K562 (cell line): ENCODE data around the gene ARHGEF7. TPM values are rescaled to one million over a fixed set of nuclear protein-coding genes. Genes with fewer than 3 reads are reported as not detected.

Experiments
- ATAC-seq: fragments of 200-7000 bp; cut with Tn5 transposase; 3 replicates; pipeline ENCODE4 v1.9.1; 2020; ENCODE audit warnings: moderate library complexity
- BruUV-seq: library from RNA; stranded (reverse); fragments of 400-500 nt; replicated peaks from 2 replicates; lab custom pipeline; 2021; lab: Mats Ljungman, UMichigan
- CTCF ChIA-PET: fragments of 300-600 bp; formaldehyde crosslinking; extraction: SDS; loops from one replicate; lab custom pipeline; 2021; ENCODE audit warnings: low intra/inter-chr PET ratio; lab: Yijun Ruan, JAX
- POLR2A ChIA-PET: fragments of 300-600, 350-650 bp; sonication (Branson Sonifier 250); formaldehyde crosslinking; extraction: SDS; loops from one replicate; lab custom pipeline; 2021; ENCODE audit warnings: antibody characterized with exemption, inconsistent platforms; lab: Yijun Ruan, JAX
- DNase-seq, 4 experiments: peaks; one replicate each; pipeline versions ENCODE4 v3.0.0 to v3.0.0-alpha.2; 2011 to 2018; ENCODE audit warnings: low spot score in 3 of 4, mixed read lengths in 3 of 4; ENCODE audit errors: extremely low read depth in 1 of 4
- FAIRE-seq: peaks from 2 replicates; lab custom pipeline; 2011; peaks lifted over from hg19 to GRCh38; lab: Jason Lieb, UNC
- H2AFZ ChIP-seq: 2 replicates; pipeline ENCODE4 v1.6.0; 2011; ENCODE audit warnings: low read depth, low read length, control low read depth, inconsistent platforms
- H3K27ac ChIP-seq: fragments of 200-600 bp; 3 replicates; pipeline ENCODE4 v1.8.0; 2011; ENCODE audit warnings: low read depth, mild to moderate bottlenecking, control low read depth, inconsistent platforms, low read length, moderate library complexity, mixed read lengths; ENCODE audit errors: extremely low read depth
- H3K27me3 ChIP-seq, 2 experiments: fragments of 300-600 bp in 1 of 2; 2 replicates in 1 of 2; 3 replicates in 1 of 2; pipeline versions ENCODE4 v1.6.0 to v1.8.0; 2011; ENCODE audit warnings: inconsistent platforms in 2 of 2, low read length in 2 of 2, mild to moderate bottlenecking in 1 of 2, mixed read lengths in 1 of 2, moderate library complexity in 1 of 2; ENCODE audit not compliant: control insufficient read depth in 2 of 2, insufficient read depth in 2 of 2
- H3K36me3 ChIP-seq: fragments of 300-600 bp; 3 replicates; pipeline ENCODE4 v1.8.0; 2011; ENCODE audit warnings: mild to moderate bottlenecking, low read length, inconsistent platforms; ENCODE audit not compliant: control insufficient read depth, insufficient read depth
- H3K4me1 ChIP-seq, 2 experiments: fragments of 200-600 bp in 1 of 2; replicated peaks in 1 of 2; 2 replicates in 1 of 2; 3 replicates in 1 of 2; pipeline versions ENCODE4 v1.5.1 to v1.8.0; 2011; ENCODE audit warnings: inconsistent platforms in 2 of 2, low read length in 2 of 2, mild to moderate bottlenecking in 1 of 2, mixed read lengths in 1 of 2, moderate library complexity in 1 of 2; ENCODE audit not compliant: control insufficient read depth in 2 of 2, insufficient read depth in 2 of 2
- H3K4me2 ChIP-seq: 2 replicates; pipeline ENCODE4 v1.6.1; 2011; ENCODE audit warnings: low read length, control low read depth, inconsistent platforms, mixed read lengths; ENCODE audit not compliant: insufficient read depth
- H3K4me3 ChIP-seq: fragments of 200-600 bp; sonication (generic), shearing (Covaris generic); 2 replicates; pipeline ENCODE4 v1.5.1; 2016; ENCODE audit warnings: control low read depth, inconsistent platforms
- H3K79me2 ChIP-seq: fragments of 200-600 bp; 3 replicates; pipeline ENCODE4 v1.8.0; 2011; ENCODE audit warnings: low read length, inconsistent platforms; ENCODE audit not compliant: control insufficient read depth, insufficient read depth
- H3K9ac ChIP-seq, 2 experiments: 2 replicates each; pipeline versions ENCODE4 v1.6.0 to v1.6.1; 2011; ENCODE audit warnings: low read depth in 2 of 2, low read length in 2 of 2, control low read depth in 1 of 2, inconsistent platforms in 1 of 2, mild to moderate bottlenecking in 1 of 2, mixed read lengths in 1 of 2; ENCODE audit not compliant: insufficient read depth in 1 of 2
- H3K9me1 ChIP-seq: one replicate; pipeline ENCODE4 v1.6.0; 2011; ENCODE audit warnings: inconsistent platforms, mild to moderate bottlenecking, low read length, moderate library complexity; ENCODE audit not compliant: control insufficient read depth, insufficient read depth
- H3K9me3 ChIP-seq: replicated peaks from 2 replicates; pipeline ENCODE4 v1.5.1; 2011; ENCODE audit warnings: low read depth, low read length, inconsistent platforms; ENCODE audit not compliant: control insufficient read depth, insufficient read depth
- H4K20me1 ChIP-seq: replicated peaks from 2 replicates; pipeline ENCODE4 v1.6.1; 2011; ENCODE audit warnings: low read length, inconsistent platforms, mixed read lengths; ENCODE audit not compliant: control insufficient read depth, insufficient read depth
- C11orf30 ChIP-seq: fragments of 450-650 bp; IDR thresholded peaks from 2 replicates; pipeline ENCODE4 v1.6.1; 2016; ENCODE audit warnings: low read depth, mild to moderate bottlenecking
- NCOA2 ChIP-seq, 2 experiments: fragments of 450-650 bp; IDR thresholded peaks; 2 replicates each; pipeline ENCODE4 v1.6.1; 2018; ENCODE audit warnings: mild to moderate bottlenecking in 2 of 2, moderate library complexity in 1 of 2; ENCODE audit not compliant: partially characterized antibody in 2 of 2
- RFX5 ChIP-seq: IDR thresholded peaks from 2 replicates; pipeline ENCODE4 v1.6.1; 2011; ENCODE audit warnings: low read depth, mild to moderate bottlenecking, improper control_type of control experiment, low read length
- WHSC1 ChIP-seq: IDR thresholded peaks from one replicate; pipeline ENCODE4 v1.6.1; 2012; ENCODE audit warnings: low read length, control low read depth, inconsistent platforms
- ZNF140 ChIP-seq: fragments of 250-450 bp; sonication (Bioruptor Pico); IDR thresholded peaks from 2 replicates; pipeline ENCODE4 v1.8.0; 2021; ENCODE audit warnings: moderate library complexity, mild to moderate bottlenecking, inconsistent platforms
- ZNF212 ChIP-seq: fragments of 450-650 bp; formaldehyde crosslinking; IDR thresholded peaks from 2 replicates; pipeline ENCODE4 v1.4.0; 2020; ENCODE audit warnings: mild to moderate bottlenecking
- ZNF263 ChIP-seq: sonication (generic); formaldehyde crosslinking; IDR thresholded peaks from 2 replicates; pipeline ENCODE4 v1.8.0; 2022; ENCODE audit warnings: mild to moderate bottlenecking, missing genetic modification reagents, borderline replicate concordance
- ZNF316 ChIP-seq: fragments of 450-650 bp; IDR thresholded peaks from 2 replicates; pipeline ENCODE4 v1.6.1; 2016
- ZNF780A ChIP-seq: fragments of 250-450 bp; sonication (Bioruptor Pico); IDR thresholded peaks from 2 replicates; pipeline ENCODE4 v1.5.0; 2021; ENCODE audit warnings: mild to moderate bottlenecking
- WGBS: fragments of 100-300 bp; shearing (Covaris generic); methylation state at CpG from one replicate; pipeline ENCODE4 v1.1.6; 2016; ENCODE audit warnings: low coverage, mixed read lengths; ENCODE audit not compliant: insufficient coverage; ENCODE audit errors: missing lambda C conversion rate; 5-methylcytosine and 5-hydroxymethylcytosine counted together
- in situ Hi-C: fragments of 300-500 bp; cut with MboI; formaldehyde crosslinking; loops from 4 replicates; pipeline ENCODE4 v1.15.0; 2018; ENCODE audit warnings: inconsistent platforms, mixed read lengths
- intact Hi-C: fragments of 100-400 bp; cut with micrococcal nuclease; formaldehyde crosslinking; loops from 2 replicates; pipeline ENCODE4 v1.14.2; 2022
- polyA plus RNA-seq, 8 experiments: library from polyadenylated mRNA; depleted of rRNA in 4 of 8; stranded (reverse) in 5 of 8; unstranded in 3 of 8; fragments of >200 nt; fragmentation: Nextera tagmentation in 2 of 8; fragmentation: Illumina TruSeq in 1 of 8; extraction: Ambion mirVana in 2 of 8; extraction: Trizol in 1 of 8; gene quantifications; 2 replicates each; pipeline versions ENCODE4 v1.2.1 to v1.2.3, GENCODE V29; 2011 to 2014; ENCODE audit warnings: inconsistent platforms in 1 of 8, missing spikeins in 1 of 8
- total RNA-seq, 7 experiments: library from RNA; depleted of rRNA in 6 of 7; stranded (reverse); fragments of >200 nt in 6 of 7; fragmentation: Illumina TruSeq in 2 of 7; extraction: Trizol in 2 of 7; gene quantifications; 2 replicates each; pipeline versions ENCODE4 v1.2.1 to v1.2.3, GENCODE V29; 2011 to 2021; ENCODE audit warnings: low replicate concordance in 1 of 7
- TF ChIP-seq, protein P1 (sequence below), 3 experiments: IDR thresholded peaks in 2 of 3; conservative IDR thresholded peaks in 1 of 3; 2 replicates each; pipeline ENCODE4 v1.5.1; 2011 to 2012; ENCODE audit warnings: low read length in 3 of 3, mild to moderate bottlenecking in 3 of 3, control low read depth in 2 of 3, improper control_type of control experiment in 1 of 3, inconsistent platforms in 1 of 3, low read depth in 1 of 3, mixed read lengths in 1 of 3, moderate library complexity in 1 of 3; ENCODE audit not compliant: insufficient read depth in 2 of 3
- TF ChIP-seq, protein P2 (sequence below): fragments of 450-650 bp; formaldehyde crosslinking; IDR thresholded peaks from 2 replicates; pipeline ENCODE4 v1.4.0; 2020; ENCODE audit warnings: mild to moderate bottlenecking, moderate library complexity

The ARHGEF7 gene
- total and polyA plus RNA-seq, 9 of the 15 experiments (the other 6 are each of a cell fraction or from before 2014, with no cell fraction given): 2.1 to 26.8 (median 17.5) TPM

DNA sequence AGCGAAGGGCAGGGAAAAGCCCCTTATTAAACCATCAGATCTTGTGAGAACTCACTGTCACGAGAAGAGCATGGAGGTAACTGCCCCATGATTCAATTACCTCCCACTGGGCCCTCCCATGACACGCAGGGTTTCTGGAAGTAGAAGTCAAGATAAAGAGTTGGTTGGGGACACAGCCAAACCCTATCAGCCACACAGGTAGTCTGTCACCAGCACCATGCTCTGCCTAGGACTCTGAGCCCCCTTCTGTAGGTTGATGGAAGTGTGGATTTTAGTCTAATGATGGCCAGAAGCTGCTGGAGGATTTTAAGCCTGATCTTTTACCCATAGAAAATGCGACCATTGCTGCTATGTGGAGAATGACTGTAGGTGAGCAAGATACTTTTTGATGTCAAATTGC lies 60.8 kb downstream of the ARHGEF7 start:
- peak in 2 of 4 experiments; percentile 16 to 47 for DNase-seq
- CTCF ChIA-PET: no interaction called here
- H3K27me3 ChIP-seq: no peaks in the 10 kb centered on the region
- H2AFZ ChIP-seq: no peak overlapping the region
- intact Hi-C loops (no loop called here), in situ Hi-C loops (no loop called here)
- ATAC-seq: peak; percentile 83
- H3K9ac ChIP-seq: no peak overlapping the region
- H3K36me3 ChIP-seq: peaks cover 13% of the 10 kb centered on the region; the same call in 2 of the 3 replicates
- H3K9me1 ChIP-seq: peaks cover 4% of the 10 kb centered on the region
- no peak overlapping the region for H3K4me2 ChIP-seq
- H3K4me1 ChIP-seq: peaks cover 4 to 5% of the 10 kb centered on the region in 2 experiments; a peak in 4 of 5 replicates
- TF ChIP-seq, protein P1, sequence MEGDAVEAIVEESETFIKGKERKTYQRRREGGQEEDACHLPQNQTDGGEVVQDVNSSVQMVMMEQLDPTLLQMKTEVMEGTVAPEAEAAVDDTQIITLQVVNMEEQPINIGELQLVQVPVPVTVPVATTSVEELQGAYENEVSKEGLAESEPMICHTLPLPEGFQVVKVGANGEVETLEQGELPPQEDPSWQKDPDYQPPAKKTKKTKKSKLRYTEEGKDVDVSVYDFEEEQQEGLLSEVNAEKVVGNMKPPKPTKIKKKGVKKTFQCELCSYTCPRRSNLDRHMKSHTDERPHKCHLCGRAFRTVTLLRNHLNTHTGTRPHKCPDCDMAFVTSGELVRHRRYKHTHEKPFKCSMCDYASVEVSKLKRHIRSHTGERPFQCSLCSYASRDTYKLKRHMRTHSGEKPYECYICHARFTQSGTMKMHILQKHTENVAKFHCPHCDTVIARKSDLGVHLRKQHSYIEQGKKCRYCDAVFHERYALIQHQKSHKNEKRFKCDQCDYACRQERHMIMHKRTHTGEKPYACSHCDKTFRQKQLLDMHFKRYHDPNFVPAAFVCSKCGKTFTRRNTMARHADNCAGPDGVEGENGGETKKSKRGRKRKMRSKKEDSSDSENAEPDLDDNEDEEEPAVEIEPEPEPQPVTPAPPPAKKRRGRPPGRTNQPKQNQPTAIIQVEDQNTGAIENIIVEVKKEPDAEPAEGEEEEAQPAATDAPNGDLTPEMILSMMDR (IDR thresholded peaks at IDR 0.05 in 2 of 3, conservative IDR thresholded peaks at IDR 0.05 in 1 of 3; ENCODE audit: insufficient read depth in 2 of 3, low read depth in 1 of 3, low read length in 3 of 3): peak in 1 of 3 experiments; percentile 35; a peak in 1 of 6 replicates
- TF ChIP-seq ZNF140 (CRISPR knock-in tag): no peak
- H3K27ac ChIP-seq: peak overlapping the region; percentile 15; the same call in 1 of the 3 replicates
- no peaks in the 10 kb centered on the region for H3K9me3 ChIP-seq
- H4K20me1 ChIP-seq: 0 out of 2 replicates have a peak, but pooled peaks cover 7% of the 10 kb centered on the region
- FAIRE-seq: no peak
- WGBS: 13% methylated on average over 3 of the region's 4 CpGs
- no TSS peak for BruUV-seq
- peaks cover 55% of the 10 kb centered on the region for H3K79me2 ChIP-seq
- POLR2A ChIA-PET: no interaction called here
- H3K4me3 ChIP-seq: no peak overlapping the region

DNA sequence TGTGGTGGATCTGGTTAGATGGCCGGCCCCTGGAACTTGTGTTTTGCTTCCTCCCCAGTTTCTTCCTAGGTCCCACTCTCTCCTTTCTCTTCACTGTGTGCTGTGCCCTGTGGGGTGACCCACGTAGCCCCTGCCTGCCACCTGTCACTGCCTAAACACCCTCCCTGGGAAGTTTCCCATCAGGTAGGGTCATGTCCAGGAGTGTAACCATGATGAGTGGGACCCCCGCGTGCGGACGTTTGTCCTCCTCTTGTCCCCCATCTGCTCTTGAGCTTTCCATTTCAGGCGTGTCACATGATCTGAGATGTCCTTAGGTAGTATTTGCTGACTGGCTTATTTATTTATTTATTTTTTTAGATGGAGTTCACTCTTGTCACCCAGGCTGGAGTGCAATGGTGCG lies 61.3 kb downstream of the ARHGEF7 start:
- no peak overlapping the region for H3K27ac ChIP-seq
- no peaks in the 10 kb centered on the region for H3K9me3 ChIP-seq
- 90% methylated on average over 3 of the region's 8 CpGs for WGBS
- H2AFZ ChIP-seq: no peak overlapping the region
- H3K27me3 ChIP-seq: no peaks in the 10 kb centered on the region
- in situ Hi-C loops: no loop called here
- peaks cover 13% of the 10 kb centered on the region; the same call in 2 of the 3 replicates for H3K36me3 ChIP-seq
- H3K4me1 ChIP-seq: peaks cover 4 to 5% of the 10 kb centered on the region in 2 experiments; a peak in 4 of 5 replicates
- no peak for ATAC-seq
- H3K4me3 ChIP-seq: no peak overlapping the region
- H3K9me1 ChIP-seq: peaks cover 4% of the 10 kb centered on the region
- H4K20me1 ChIP-seq: 0 out of 2 replicates have a peak, but pooled peaks cover 7% of the 10 kb centered on the region
- intact Hi-C loops: no loop called here
- DNase-seq: no peak
- no peak overlapping the region for H3K4me2 ChIP-seq
- FAIRE-seq: no peak
- BruUV-seq: no TSS peak
- ChIA-PET POLR2A (no interaction called here), CTCF (no interaction called here)
- no peak overlapping the region for H3K9ac ChIP-seq
- H3K79me2 ChIP-seq: peaks cover 54% of the 10 kb centered on the region
- TF ChIP-seq RFX5 (no peak), ZNF780A (no peak), ZNF263 (no peak), WHSC1 (no peak), ZNF316 (peak; percentile 62), C11orf30 (peak; percentile 39; the same call in 1 of the 2 replicates), NCOA2 (IDR thresholded peaks at IDR 0.05; ENCODE audit: partially characterized antibody in 2 of 2) (no peak), ZNF212 (CRISPR knock-in tag) (no peak)
- TF ChIP-seq, protein P2, sequence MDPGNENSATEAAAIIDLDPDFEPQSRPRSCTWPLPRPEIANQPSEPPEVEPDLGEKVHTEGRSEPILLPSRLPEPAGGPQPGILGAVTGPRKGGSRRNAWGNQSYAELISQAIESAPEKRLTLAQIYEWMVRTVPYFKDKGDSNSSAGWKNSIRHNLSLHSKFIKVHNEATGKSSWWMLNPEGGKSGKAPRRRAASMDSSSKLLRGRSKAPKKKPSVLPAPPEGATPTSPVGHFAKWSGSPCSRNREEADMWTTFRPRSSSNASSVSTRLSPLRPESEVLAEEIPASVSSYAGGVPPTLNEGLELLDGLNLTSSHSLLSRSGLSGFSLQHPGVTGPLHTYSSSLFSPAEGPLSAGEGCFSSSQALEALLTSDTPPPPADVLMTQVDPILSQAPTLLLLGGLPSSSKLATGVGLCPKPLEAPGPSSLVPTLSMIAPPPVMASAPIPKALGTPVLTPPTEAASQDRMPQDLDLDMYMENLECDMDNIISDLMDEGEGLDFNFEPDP (CRISPR knock-in tag): no peak
